Stimulated activated CD8-positive, alpha-beta memory T cell treated with anti-CD3 and anti-CD28 coated beads, Interleukin-12 subunit alpha, Interleukin-12 subunit beta, amount 100 ng/mL, for 24 hours (primary cell): ENCODE results near the gene DIDO1.
"Not testable (repeated sequence)": the region's sequence is repeated elsewhere in the genome, so short reads cannot be mapped to it uniquely, and the experiment has no call there.

Source experiments
- DNase-seq: peaks from one replicate; pipeline ENCODE4 v3.0.0-alpha.2; 2020; ENCODE audit errors: extremely low read depth

Gene DIDO1

GRCh38 chr20:62856931-62857619 is 69.2 kb downstream of the DIDO1 start:
- no peak for DNase-seq

GRCh38 chr20:62855120-62855519 is 71.2 kb downstream of the DIDO1 start:
- DNase-seq = no peak

GRCh38 chr20:62854121-62854520 is 72.2 kb downstream of the DIDO1 start:
- no peak for DNase-seq

- DNase-seq = not testable (repeated sequence)
Observed at GRCh38 chr20:62853304-62853703, 73.0 kb downstream of the DIDO1 start.

- DNase-seq = no peak
Observed at GRCh38 chr20:62852841-62853240, 73.5 kb downstream of the DIDO1 start.

- DNase-seq = no peak
Observed at GRCh38 chr20:62852196-62852595, 74.1 kb downstream of the DIDO1 start.

GRCh38 chr20:62850333-62850974 is 75.9 kb downstream of the DIDO1 start:
- DNase-seq = no peak

- no peak for DNase-seq
Observed at GRCh38 chr20:62849431-62849830, 76.9 kb downstream of the DIDO1 start.

- DNase-seq = not testable (repeated sequence)
Observed at GRCh38 chr20:62848917-62849316, 77.4 kb downstream of the DIDO1 start.

- no peak for DNase-seq
Observed at GRCh38 chr20:62846166-62846890, 80.0 kb downstream of the DIDO1 start.

GRCh38 chr20:62845416-62846160 is 80.7 kb downstream of the DIDO1 start:
- DNase-seq = no peak

GRCh38 chr20:62844182-62844581 is 82.1 kb downstream of the DIDO1 start:
- DNase-seq = no peak

GRCh38 chr20:62843656-62844055 is 82.6 kb downstream of the DIDO1 start:
- no peak for DNase-seq

GRCh38 chr20:62841705-62842212 is 84.5 kb downstream of the DIDO1 start:
- no peak for DNase-seq

GRCh38 chr20:62840244-62841197 is 85.8 kb downstream of the DIDO1 start:
- DNase-seq = no peak

- no peak for DNase-seq
Observed at GRCh38 chr20:62839816-62840215, 86.5 kb downstream of the DIDO1 start.

GRCh38 chr20:62839261-62839660 is 87.0 kb downstream of the DIDO1 start:
- DNase-seq = no peak

GRCh38 chr20:62838128-62838891 is 88.0 kb downstream of the DIDO1 start:
- no peak for DNase-seq

GRCh38 chr20:62837790-62838127 is 88.5 kb downstream of the DIDO1 start:
- no peak for DNase-seq

- no peak for DNase-seq
Observed at GRCh38 chr20:62836967-62837490, 89.3 kb downstream of the DIDO1 start.
